Neuronal stem cell (in vitro differentiated cells): ENCODE measurements around the gene LIMK2.

ENCODE experiments used
- DNase-seq: peaks from one replicate; pipeline ENCODE4 v3.0.0-alpha.2; 2013; ENCODE audit warnings: low spot score
- H2AFZ ChIP-seq: one replicate; pipeline ENCODE4 v1.6.1; 2013; ENCODE audit warnings: mild to moderate bottlenecking, low read length, inconsistent platforms
- H2AK5ac ChIP-seq: 2 replicates; pipeline ENCODE4 v1.6.1; 2013; ENCODE audit warnings: low read depth, mild to moderate bottlenecking, inconsistent platforms, low read length, moderate library complexity, mixed read lengths
- H2BK120ac ChIP-seq: 2 replicates; pipeline ENCODE4 v1.6.1; 2013; ENCODE audit warnings: low read depth, mild to moderate bottlenecking, inconsistent platforms, low read length, moderate library complexity, mixed read lengths
- H2BK12ac ChIP-seq: one replicate; pipeline ENCODE4 v1.6.1; 2013; ENCODE audit warnings: low read length, inconsistent platforms
- H2BK15ac ChIP-seq: 2 replicates; pipeline ENCODE4 v1.6.1; 2013; ENCODE audit warnings: mild to moderate bottlenecking, low read length, inconsistent platforms, mixed read lengths
- H2BK5ac ChIP-seq: one replicate; pipeline ENCODE4 v1.6.1; 2013; ENCODE audit warnings: inconsistent platforms, mild to moderate bottlenecking, low read length, moderate library complexity
- H3K14ac ChIP-seq: one replicate; pipeline ENCODE4 v1.6.1; 2013; ENCODE audit warnings: low read length, inconsistent platforms
- H3K18ac ChIP-seq: 2 replicates; pipeline ENCODE4 v1.6.1; 2013; ENCODE audit warnings: low read length, inconsistent platforms
- H3K23ac ChIP-seq: 2 replicates; pipeline ENCODE4 v1.6.1; 2013; ENCODE audit warnings: low read depth, mild to moderate bottlenecking, mixed read lengths, low read length, inconsistent platforms; ENCODE audit not compliant: poor library complexity
- H3K27ac ChIP-seq: replicated peaks from 3 replicates; pipeline ENCODE4 v1.5.1; 2013; ENCODE audit warnings: low read length, inconsistent platforms
- H3K27me3 ChIP-seq, 3 experiments: 2 replicates each; pipeline ENCODE4 v1.6.1; 2013; ENCODE audit warnings: low read length in 3 of 3, mild to moderate bottlenecking in 2 of 3, inconsistent platforms in 1 of 3, low read depth in 1 of 3, mixed read lengths in 1 of 3, moderate library complexity in 1 of 3; ENCODE audit not compliant: control insufficient read depth in 3 of 3, insufficient read depth in 3 of 3
- H3K36me3 ChIP-seq, 2 donors: replicated peaks in 1 of 2; 2 replicates each; pipeline ENCODE4 v1.6.1; 2013; ENCODE audit warnings: low read length in 2 of 2; ENCODE audit not compliant: control insufficient read depth in 2 of 2, insufficient read depth in 2 of 2
- H3K4ac ChIP-seq: 2 replicates; pipeline ENCODE4 v1.6.1; 2013; ENCODE audit warnings: inconsistent platforms, mild to moderate bottlenecking, low read length, moderate library complexity
- H3K4me1 ChIP-seq, 2 donors: 1 replicate in 1 of 2; 2 replicates in 1 of 2; pipeline ENCODE4 v1.6.1; 2013; ENCODE audit warnings: low read length in 2 of 2, low read depth in 1 of 2; ENCODE audit not compliant: control insufficient read depth in 2 of 2, insufficient read depth in 1 of 2
- H3K4me2 ChIP-seq: one replicate; pipeline ENCODE4 v1.6.1; 2013; ENCODE audit warnings: mild to moderate bottlenecking, low read length, inconsistent platforms; ENCODE audit not compliant: insufficient read depth, poor library complexity, severe bottlenecking
- H3K4me3 ChIP-seq, 2 donors: 2 replicates each; pipeline ENCODE4 v1.5.1; 2013; ENCODE audit warnings: low read length in 2 of 2, mild to moderate bottlenecking in 2 of 2, inconsistent platforms in 1 of 2, moderate library complexity in 1 of 2
- H3K79me1 ChIP-seq: one replicate; pipeline ENCODE4 v1.6.1; 2013; ENCODE audit warnings: low read depth, mild to moderate bottlenecking, inconsistent platforms, low read length, moderate library complexity
- H3K9ac ChIP-seq: one replicate; pipeline ENCODE4 v1.6.1; 2013; ENCODE audit warnings: mild to moderate bottlenecking, low read depth, low read length, inconsistent platforms; ENCODE audit not compliant: poor library complexity
- H3K9me3 ChIP-seq, 2 donors: replicated peaks in 1 of 2; 2 replicates each; pipeline versions ENCODE3 to v1.6.1; 2013; ENCODE audit warnings: low read length in 2 of 2, mild to moderate bottlenecking in 2 of 2, inconsistent platforms in 1 of 2, low read depth in 1 of 2, mixed read lengths in 1 of 2, moderate library complexity in 1 of 2; ENCODE audit not compliant: control insufficient read depth in 2 of 2, insufficient read depth in 1 of 2
- H4K8ac ChIP-seq: one replicate; pipeline ENCODE4 v1.6.1; 2013; ENCODE audit warnings: low read depth, mild to moderate bottlenecking, inconsistent platforms, low read length, moderate library complexity
- H4K91ac ChIP-seq: one replicate; pipeline ENCODE4 v1.6.1; 2013; ENCODE audit warnings: low read length, low read depth, mild to moderate bottlenecking, inconsistent platforms; ENCODE audit not compliant: poor library complexity
- WGBS, 2 donors: extraction: QIAGEN DNeasy Blood & Tissue Kit; methylation state at CpG; one replicate each; pipeline ENCODE4 v1.1.7; 2013; ENCODE audit warnings: missing lambda C conversion rate in 2 of 2, mixed read lengths in 1 of 2; ENCODE audit not compliant: insufficient read length in 2 of 2, insufficient replicate concordance in 1 of 2; ENCODE audit errors: extremely low coverage in 2 of 2; 5-methylcytosine and 5-hydroxymethylcytosine counted together

Gene LIMK2

DNA sequence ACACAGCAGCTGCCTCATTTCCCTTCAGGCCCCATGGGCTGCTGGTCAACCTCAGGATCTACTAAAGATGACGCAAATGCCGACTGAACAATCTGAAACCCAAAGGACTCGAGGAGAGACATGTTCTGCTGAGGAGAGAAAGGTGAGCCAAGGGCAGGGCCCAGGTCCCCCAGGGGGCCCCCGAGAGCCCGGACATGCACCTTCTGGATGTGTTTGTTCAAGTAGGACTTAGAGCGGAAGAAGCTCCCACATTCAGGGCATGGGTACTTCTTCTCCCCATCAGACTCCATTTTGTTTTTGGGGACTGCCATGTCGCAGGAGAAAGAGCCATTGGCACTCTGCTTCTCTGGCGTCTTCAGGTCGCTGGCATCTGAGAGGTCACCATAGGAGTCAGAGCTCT is 114.8 kb downstream of the LIMK2 start:
- no peak overlapping the region for H2BK12ac ChIP-seq
- no peak overlapping the region for H2BK120ac ChIP-seq
- H3K18ac ChIP-seq = no peak overlapping the region
- H3K23ac ChIP-seq = no peak overlapping the region
- no peak overlapping the region for H2AFZ ChIP-seq
- no peak overlapping the region for H2BK15ac ChIP-seq
- H2BK5ac ChIP-seq = no peak overlapping the region
- peaks cover 10% of the 10 kb centered on the region for H3K79me1 ChIP-seq
- no peak overlapping the region for H2AK5ac ChIP-seq
- H3K27me3 ChIP-seq = no peaks in the 10 kb centered on the region
- no peak overlapping the region for H4K91ac ChIP-seq
- H3K9ac ChIP-seq = no peak overlapping the region
- no peaks in the 10 kb centered on the region for H3K4me1 ChIP-seq
- no peak for DNase-seq
- no peak overlapping the region for H3K14ac ChIP-seq
- H3K4ac ChIP-seq = no peak overlapping the region
- no peak overlapping the region for H3K4me2 ChIP-seq
- H3K9me3 ChIP-seq = no peaks in the 10 kb centered on the region
- H3K36me3 ChIP-seq = peaks cover 48 to 96% of the 10 kb centered on the region in 2 donors
- H4K8ac ChIP-seq = no peak overlapping the region
- no CpG with 5 or more reads among the region's 9 CpGs for WGBS, 2 donors
- no peak overlapping the region for H3K27ac ChIP-seq
- H3K4me3 ChIP-seq = no peak overlapping the region

DNA sequence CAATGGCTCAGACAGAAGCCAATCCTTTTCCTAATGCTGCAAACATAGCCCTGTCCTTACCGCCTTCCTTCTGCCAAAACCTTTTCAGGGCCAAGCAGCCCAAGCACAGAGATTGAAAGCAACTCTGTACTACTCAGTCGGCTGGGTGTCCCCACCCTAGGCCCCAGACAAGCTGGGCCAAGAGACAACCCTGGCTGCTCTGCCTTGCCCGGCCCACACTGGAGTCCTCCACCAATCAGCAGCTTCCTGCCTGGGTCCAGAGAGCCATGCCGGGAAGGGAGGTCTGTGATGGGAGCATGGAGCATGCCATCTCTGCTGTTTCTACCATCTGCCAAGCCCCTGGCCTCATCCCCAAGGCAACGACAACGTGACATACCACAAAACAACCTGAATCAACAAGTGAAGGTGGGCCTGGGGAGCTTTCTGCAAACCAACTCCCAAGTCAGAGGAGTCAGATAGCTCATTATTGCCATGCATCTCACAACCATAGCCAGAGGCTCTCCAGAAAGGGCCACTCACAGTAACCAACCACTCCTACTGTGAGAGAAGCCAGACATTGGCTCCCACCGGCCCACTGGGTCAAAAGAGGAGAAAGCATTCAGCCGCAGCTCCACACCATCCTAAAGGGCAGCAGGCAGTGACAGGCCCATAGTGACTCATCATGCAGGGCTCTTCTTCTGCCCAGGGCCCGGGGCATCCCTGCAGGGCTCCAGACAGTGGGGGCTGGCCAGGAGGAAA is 115.9 kb downstream of the LIMK2 start:
- Histone ChIP-seq H3K79me1 (peaks cover 10% of the 10 kb centered on the region), H3K4me3 (no peak overlapping the region), H2BK120ac (no peak overlapping the region), H3K4me2 (no peak overlapping the region), H3K4ac (no peak overlapping the region), H3K36me3 (peaks cover 56 to 96% of the 10 kb centered on the region in 2 donors), H3K23ac (no peak overlapping the region), H4K8ac (no peak overlapping the region), H2BK12ac (no peak overlapping the region), H3K18ac (no peak overlapping the region), H3K9ac (no peak overlapping the region), H2AK5ac (no peak overlapping the region), H2AFZ (no peak overlapping the region), H2BK5ac (no peak overlapping the region), H3K9me3 (no peaks in the 10 kb centered on the region), H3K4me1 (no peaks in the 10 kb centered on the region), H3K27ac (no peak overlapping the region), H3K14ac (no peak overlapping the region), H4K91ac (no peak overlapping the region), H3K27me3 (no peaks in the 10 kb centered on the region), H2BK15ac (no peak overlapping the region)
- DNase-seq = no peak
- WGBS, 2 donors = no CpG with 5 or more reads among the region's 9 CpGs

DNA sequence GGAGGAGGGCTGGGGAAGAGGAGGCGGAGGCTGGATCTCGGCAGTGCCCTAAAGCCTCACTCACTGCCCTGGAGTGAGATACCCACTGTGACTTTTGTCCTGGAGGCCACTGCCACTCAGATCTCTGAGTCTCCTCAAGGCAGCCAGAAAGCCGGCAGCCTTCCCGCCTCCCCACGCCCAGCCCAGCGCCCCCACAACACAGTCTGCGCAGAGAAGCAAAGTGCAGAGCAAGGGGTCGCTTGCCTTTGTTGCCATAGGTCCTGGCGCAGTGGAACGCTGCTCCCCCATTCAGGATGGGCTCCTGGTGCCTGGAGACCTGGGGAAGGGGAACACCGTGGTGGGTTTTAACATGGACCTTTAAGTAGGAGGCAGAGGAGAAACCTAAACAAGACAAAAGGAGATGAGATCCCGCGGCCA is 116.5 kb downstream of the LIMK2 start:
- H2AFZ ChIP-seq = no peak overlapping the region
- H2AK5ac ChIP-seq = no peak overlapping the region
- no peaks in the 10 kb centered on the region for H3K9me3 ChIP-seq
- H3K4me1 ChIP-seq = no peaks in the 10 kb centered on the region
- no peak overlapping the region for H2BK15ac ChIP-seq
- no CpG with 5 or more reads among the region's 13 CpGs for WGBS, 2 donors
- H3K9ac ChIP-seq = no peak overlapping the region
- H3K36me3 ChIP-seq = peaks cover 58 to 96% of the 10 kb centered on the region in 2 donors
- no peak overlapping the region for H3K27ac ChIP-seq
- no peak overlapping the region for H4K8ac ChIP-seq
- H3K79me1 ChIP-seq = peaks cover 10% of the 10 kb centered on the region
- H2BK120ac ChIP-seq = no peak overlapping the region
- H3K4me2 ChIP-seq = no peak overlapping the region
- no peaks in the 10 kb centered on the region for H3K27me3 ChIP-seq
- no peak overlapping the region for H4K91ac ChIP-seq
- H3K4me3 ChIP-seq = no peak overlapping the region
- DNase-seq = no peak
- no peak overlapping the region for H2BK12ac ChIP-seq
- no peak overlapping the region for H3K18ac ChIP-seq
- no peak overlapping the region for H3K23ac ChIP-seq
- H3K14ac ChIP-seq = no peak overlapping the region
- H2BK5ac ChIP-seq = no peak overlapping the region
- no peak overlapping the region for H3K4ac ChIP-seq

GRCh38 chr22:31329029-31329428 is 116.9 kb downstream of the LIMK2 start:
- Histone ChIP-seq H2AK5ac (no peak overlapping the region), H2BK15ac (no peak overlapping the region), H2BK12ac (no peak overlapping the region), H3K4me1 (no peaks in the 10 kb centered on the region), H3K4ac (no peak overlapping the region), H2AFZ (no peak overlapping the region), H4K8ac (no peak overlapping the region), H4K91ac (no peak overlapping the region), H3K4me2 (no peak overlapping the region), H2BK5ac (no peak overlapping the region), H3K4me3 (no peak overlapping the region), H3K14ac (no peak overlapping the region), H3K9ac (peak overlapping the region; percentile 61), H3K23ac (no peak overlapping the region), H3K27me3 (no peaks in the 10 kb centered on the region), H3K9me3 (no peaks in the 10 kb centered on the region), H2BK120ac (no peak overlapping the region), H3K18ac (no peak overlapping the region), H3K79me1 (peaks cover 10% of the 10 kb centered on the region), H3K27ac (no peak overlapping the region), H3K36me3 (peaks cover 62 to 96% of the 10 kb centered on the region in 2 donors)
- WGBS, 2 donors = no CpG with 5 or more reads among the region's 4 CpGs
- DNase-seq = no peak
